HepG2 (cell line): ENCODE measurements around the gene UBAP1. TPM values are rescaled to one million over a fixed set of nuclear protein-coding genes. Genes with fewer than 3 reads are reported as not detected.

Experiments used
- ATAC-seq: fragments of 200-7000 bp; cut with Tn5 transposase; 3 replicates; pipeline ENCODE4 v1.9.1; 2020; ENCODE audit warnings: mild to moderate bottlenecking, moderate library complexity
- BruUV-seq: library from RNA; stranded (reverse); fragments of 400-500 nt; replicated peaks from 2 replicates; lab custom pipeline; 2021; lab: Mats Ljungman, UMichigan
- CTCF ChIA-PET: fragments of 300-600 bp; formaldehyde crosslinking; extraction: SDS; loops from one replicate; lab custom pipeline; 2021; ENCODE audit warnings: low total read pairs, inconsistent platforms, low intra/inter-chr PET ratio; lab: Yijun Ruan, JAX
- POLR2A ChIA-PET: fragments of 350-600 bp; sonication (Branson Sonifier 250); formaldehyde crosslinking; loops from one replicate; lab custom pipeline; 2020; ENCODE audit warnings: antibody characterized with exemption, inconsistent platforms; lab: Yijun Ruan, JAX
- DNase-seq: peaks from one replicate; pipeline ENCODE4 v3.0.0-alpha.2; 2015; ENCODE audit warnings: low spot score
- FAIRE-seq: peaks from 3 replicates; lab custom pipeline; 2011; peaks lifted over from hg19 to GRCh38; lab: Jason Lieb, UNC
- H2AFZ ChIP-seq: one replicate; pipeline ENCODE4 v1.6.1; 2011; ENCODE audit warnings: low read length, inconsistent platforms
- H3K27ac ChIP-seq: fragments of 300-600 bp; 3 replicates; pipeline ENCODE4 v1.8.0; 2011; ENCODE audit warnings: mixed run types, mild to moderate bottlenecking, mixed read lengths, low read length, inconsistent platforms; ENCODE audit not compliant: insufficient read depth; ENCODE audit errors: extremely low read length
- H3K27me3 ChIP-seq, 2 experiments: fragments of 200-600 bp in 1 of 2; 2 replicates in 1 of 2; 3 replicates in 1 of 2; pipeline versions ENCODE4 v1.6.0 to v1.8.0; 2011; ENCODE audit warnings: low read length in 2 of 2, mild to moderate bottlenecking in 2 of 2, moderate library complexity in 2 of 2, inconsistent platforms in 1 of 2; ENCODE audit not compliant: insufficient read depth in 2 of 2, control insufficient read depth in 1 of 2
- H3K36me3 ChIP-seq, 2 experiments: fragments of 200-600 bp in 1 of 2; replicated peaks in 1 of 2; 2 replicates in 1 of 2; 3 replicates in 1 of 2; pipeline versions ENCODE4 v1.5.1 to v1.8.0; 2011; ENCODE audit warnings: low read length in 2 of 2, inconsistent platforms in 1 of 2; ENCODE audit not compliant: insufficient read depth in 2 of 2, control insufficient read depth in 1 of 2
- H3K4me1 ChIP-seq: 2 replicates; pipeline ENCODE4 v1.5.1; 2012; ENCODE audit warnings: low read length, inconsistent platforms; ENCODE audit not compliant: insufficient read depth
- H3K4me2 ChIP-seq: 2 replicates; pipeline ENCODE4 v1.6.0; 2011; ENCODE audit warnings: low read depth, low read length, inconsistent platforms
- H3K4me3 ChIP-seq, 3 experiments: fragments of 200-600 bp in 1 of 3; sonication (generic), shearing (Covaris generic) in 1 of 3; replicated peaks in 1 of 3; 2 replicates each; pipeline ENCODE4 v1.5.1; 2011 to 2016; ENCODE audit warnings: low read length in 3 of 3, inconsistent platforms in 2 of 3, low read depth in 2 of 3, mild to moderate bottlenecking in 2 of 3, control low read depth in 1 of 3, mixed read lengths in 1 of 3; ENCODE audit not compliant: insufficient read depth in 1 of 3
- H3K79me2 ChIP-seq: one replicate; pipeline ENCODE4 v1.6.1; 2011; ENCODE audit warnings: low read length, inconsistent platforms; ENCODE audit not compliant: insufficient read depth
- H3K9ac ChIP-seq: 2 replicates; pipeline ENCODE4 v1.6.0; 2011; ENCODE audit warnings: mild to moderate bottlenecking, low read depth, low read length, inconsistent platforms; ENCODE audit not compliant: insufficient read depth
- H3K9me3 ChIP-seq: 2 replicates; pipeline ENCODE4 v1.5.1; 2012; ENCODE audit warnings: mild to moderate bottlenecking, low read length
- H4K20me1 ChIP-seq: 2 replicates; pipeline ENCODE4 v1.6.0; 2011; ENCODE audit warnings: inconsistent platforms, mild to moderate bottlenecking, low read length, moderate library complexity; ENCODE audit not compliant: insufficient read depth
- CHCHD3 ChIP-seq: sonication (generic); formaldehyde crosslinking; IDR thresholded peaks from 2 replicates; pipeline ENCODE4 v1.8.0; 2022; ENCODE audit warnings: mild to moderate bottlenecking, missing genetic modification reagents, moderate library complexity
- MED8 ChIP-seq: sonication (generic); formaldehyde crosslinking; IDR thresholded peaks from 2 replicates; pipeline ENCODE4 v1.8.1; 2023; ENCODE audit warnings: mild to moderate bottlenecking, missing genetic modification reagents; ENCODE audit not compliant: insufficient replicate concordance
- NFKBIZ ChIP-seq: IDR thresholded peaks from 2 replicates; pipeline ENCODE4 v1.6.1; 2018; ENCODE audit warnings: missing genetic modification reagents, missing compliant biosample characterization
- ZFP82 ChIP-seq: sonication (generic); formaldehyde crosslinking; IDR thresholded peaks from 2 replicates; pipeline ENCODE4 v1.5.1; 2020; ENCODE audit warnings: mild to moderate bottlenecking, missing genetic modification reagents, borderline replicate concordance
- ZNF333 ChIP-seq: sonication (generic); formaldehyde crosslinking; IDR thresholded peaks from 2 replicates; pipeline ENCODE4 v1.4.0; 2020; ENCODE audit warnings: mild to moderate bottlenecking, missing genetic modification reagents, borderline replicate concordance
- ZNF660 ChIP-seq: sonication (generic); formaldehyde crosslinking; IDR thresholded peaks from 2 replicates; pipeline ENCODE4 v1.5.1; 2020; ENCODE audit warnings: mild to moderate bottlenecking, low read depth, missing genetic modification reagents, borderline replicate concordance
- WGBS: methylation state at CpG from one replicate; pipeline ENCODE4 v1.1.6; 2017; ENCODE audit warnings: low lambda C conversion rate; 5-methylcytosine and 5-hydroxymethylcytosine counted together
- in situ Hi-C: cut with HindIII; loops from 2 replicates; pipeline ENCODE4 v1.10.0; 2017; ENCODE audit warnings: low pct_unique_long_range_greater_than_20kb; ENCODE audit not compliant: extremely low pct_ligation_motif_present
- intact Hi-C: fragments of 100-400 bp; cut with micrococcal nuclease; formaldehyde crosslinking; loops from one replicate; pipeline ENCODE4 v1.10.0; 2022; ENCODE audit not compliant: unreplicated experiment
- polyA plus RNA-seq, 8 experiments: library from polyadenylated mRNA; depleted of rRNA in 3 of 8; stranded (reverse) in 7 of 8; unstranded in 1 of 8; fragments of >200 nt; fragmentation: Illumina TruSeq in 4 of 8; extraction: Trizol in 4 of 8; gene quantifications; 2 replicates each; pipeline versions ENCODE4 v1.2.1 to v1.2.3, GENCODE V29; 2011 to 2016; ENCODE audit warnings: low read depth in 4 of 8, missing spikeins in 1 of 8, mixed read lengths in 1 of 8; ENCODE audit not compliant: insufficient read depth in 1 of 8
- total RNA-seq, 5 experiments: library from RNA; depleted of rRNA; stranded (reverse); fragments of >200 nt; fragmentation: Illumina TruSeq; extraction: Trizol; gene quantifications; 2 replicates each; pipeline ENCODE4 v1.2.3, GENCODE V29; 2016; ENCODE audit warnings: low read depth in 1 of 5
- TF ChIP-seq, protein P1 (sequence below): IDR thresholded peaks from 2 replicates; pipeline ENCODE4 v1.6.1; 2016; ENCODE audit warnings: missing biosample characterization, missing genetic modification reagents, low read depth
- TF ChIP-seq, protein P2 (sequence below): sonication (generic); formaldehyde crosslinking; IDR thresholded peaks from 2 replicates; pipeline ENCODE4 v1.4.0; 2020; ENCODE audit warnings: missing genetic modification reagents, borderline replicate concordance
- TF ChIP-seq, protein P3 (sequence below): sonication (generic); formaldehyde crosslinking; IDR thresholded peaks from 2 replicates; pipeline ENCODE4 v1.4.0; 2020; ENCODE audit warnings: missing genetic modification reagents; ENCODE audit errors: not compliant biosample characterization

The UBAP1 gene
- total and polyA plus RNA-seq, 2 of the 13 experiments (the other 11 are each of a cell fraction or from before 2014, with no cell fraction given), result 19.5 to 40.5 TPM

DNA sequence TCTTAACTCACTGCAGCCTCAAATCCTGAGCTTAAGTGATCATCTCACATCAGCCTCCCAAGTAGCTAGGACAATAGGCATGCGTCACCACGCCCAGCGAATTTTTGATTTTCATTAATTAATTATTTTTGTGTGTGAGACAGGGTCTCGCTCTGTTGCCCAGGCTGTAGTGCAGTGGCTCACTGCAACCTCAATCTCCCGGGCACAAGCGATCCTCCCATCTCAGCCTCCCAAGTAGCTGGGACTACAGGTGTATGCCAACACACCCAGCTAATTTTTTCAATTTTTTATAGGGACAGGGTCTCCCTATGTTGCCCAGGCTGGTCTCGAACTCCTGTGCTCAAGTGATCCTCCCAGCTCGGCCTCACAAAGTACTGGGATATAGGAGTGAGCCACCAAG, 41.4 kb downstream of the UBAP1 start:
- FAIRE-seq, result no peak
- H3K36me3 ChIP-seq, result 0 out of 5 replicates have a peak, but pooled peaks cover 0 to 4% of the 10 kb centered on the region in 2 experiments
- H2AFZ ChIP-seq, result no peak overlapping the region
- peaks cover 8% of the 10 kb centered on the region for H3K79me2 ChIP-seq
- in situ Hi-C loops, result no loop called here
- intact Hi-C loops, result no loop called here
- H3K4me1 ChIP-seq, result peaks cover 18% of the 10 kb centered on the region
- DNase-seq, result no peak
- no peak overlapping the region for H3K4me3 ChIP-seq
- WGBS, result 91% methylated on average over 8 of the region's 8 CpGs
- POLR2A ChIA-PET, result no interaction called here
- TF ChIP-seq MED8 (CRISPR knock-in tag) (no peak), ZNF660 (CRISPR knock-in tag) (no peak), ZNF333 (CRISPR knock-in tag) (no peak), NFKBIZ (CRISPR knock-in tag) (no peak), ZFP82 (CRISPR knock-in tag) (no peak), CHCHD3 (CRISPR knock-in tag) (no peak)
- TF ChIP-seq, protein P1, sequence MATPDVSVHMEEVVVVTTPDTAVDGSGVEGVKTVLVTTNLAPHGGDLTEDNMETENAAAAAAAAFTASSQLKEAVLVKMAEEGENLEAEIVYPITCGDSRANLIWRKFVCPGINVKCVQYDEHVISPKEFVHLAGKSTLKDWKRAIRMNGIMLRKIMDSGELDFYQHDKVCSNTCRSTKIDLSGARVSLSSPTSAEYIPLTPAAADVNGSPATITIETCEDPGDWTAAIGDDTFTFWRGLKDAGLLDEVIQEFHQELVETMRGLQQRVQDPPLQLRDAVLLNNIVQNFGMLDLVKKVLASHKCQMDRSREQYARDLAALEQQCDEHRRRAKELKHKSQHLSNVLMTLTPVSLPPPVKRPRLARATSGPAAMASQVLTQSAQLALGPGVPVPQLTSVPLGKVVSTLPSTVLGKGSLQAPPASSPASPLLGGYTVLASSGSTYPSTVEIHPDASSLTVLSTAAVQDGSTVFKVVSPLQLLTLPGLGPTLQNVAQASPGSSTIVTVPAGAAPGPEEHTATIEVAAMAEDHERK (CRISPR knock-in tag), result no peak
- TF ChIP-seq, protein P2, sequence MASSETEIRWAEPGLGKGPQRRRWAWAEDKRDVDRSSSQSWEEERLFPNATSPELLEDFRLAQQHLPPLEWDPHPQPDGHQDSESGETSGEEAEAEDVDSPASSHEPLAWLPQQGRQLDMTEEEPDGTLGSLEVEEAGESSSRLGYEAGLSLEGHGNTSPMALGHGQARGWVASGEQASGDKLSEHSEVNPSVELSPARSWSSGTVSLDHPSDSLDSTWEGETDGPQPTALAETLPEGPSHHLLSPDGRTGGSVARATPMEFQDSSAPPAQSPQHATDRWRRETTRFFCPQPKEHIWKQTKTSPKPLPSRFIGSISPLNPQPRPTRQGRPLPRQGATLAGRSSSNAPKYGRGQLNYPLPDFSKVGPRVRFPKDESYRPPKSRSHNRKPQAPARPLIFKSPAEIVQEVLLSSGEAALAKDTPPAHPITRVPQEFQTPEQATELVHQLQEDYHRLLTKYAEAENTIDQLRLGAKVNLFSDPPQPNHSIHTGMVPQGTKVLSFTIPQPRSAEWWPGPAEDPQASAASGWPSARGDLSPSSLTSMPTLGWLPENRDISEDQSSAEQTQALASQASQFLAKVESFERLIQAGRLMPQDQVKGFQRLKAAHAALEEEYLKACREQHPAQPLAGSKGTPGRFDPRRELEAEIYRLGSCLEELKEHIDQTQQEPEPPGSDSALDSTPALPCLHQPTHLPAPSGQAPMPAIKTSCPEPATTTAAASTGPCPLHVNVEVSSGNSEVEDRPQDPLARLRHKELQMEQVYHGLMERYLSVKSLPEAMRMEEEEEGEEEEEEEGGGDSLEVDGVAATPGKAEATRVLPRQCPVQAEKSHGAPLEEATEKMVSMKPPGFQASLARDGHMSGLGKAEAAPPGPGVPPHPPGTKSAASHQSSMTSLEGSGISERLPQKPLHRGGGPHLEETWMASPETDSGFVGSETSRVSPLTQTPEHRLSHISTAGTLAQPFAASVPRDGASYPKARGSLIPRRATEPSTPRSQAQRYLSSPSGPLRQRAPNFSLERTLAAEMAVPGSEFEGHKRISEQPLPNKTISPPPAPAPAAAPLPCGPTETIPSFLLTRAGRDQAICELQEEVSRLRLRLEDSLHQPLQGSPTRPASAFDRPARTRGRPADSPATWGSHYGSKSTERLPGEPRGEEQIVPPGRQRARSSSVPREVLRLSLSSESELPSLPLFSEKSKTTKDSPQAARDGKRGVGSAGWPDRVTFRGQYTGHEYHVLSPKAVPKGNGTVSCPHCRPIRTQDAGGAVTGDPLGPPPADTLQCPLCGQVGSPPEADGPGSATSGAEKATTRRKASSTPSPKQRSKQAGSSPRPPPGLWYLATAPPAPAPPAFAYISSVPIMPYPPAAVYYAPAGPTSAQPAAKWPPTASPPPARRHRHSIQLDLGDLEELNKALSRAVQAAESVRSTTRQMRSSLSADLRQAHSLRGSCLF (CRISPR knock-in tag), result no peak
- TF ChIP-seq, protein P3, sequence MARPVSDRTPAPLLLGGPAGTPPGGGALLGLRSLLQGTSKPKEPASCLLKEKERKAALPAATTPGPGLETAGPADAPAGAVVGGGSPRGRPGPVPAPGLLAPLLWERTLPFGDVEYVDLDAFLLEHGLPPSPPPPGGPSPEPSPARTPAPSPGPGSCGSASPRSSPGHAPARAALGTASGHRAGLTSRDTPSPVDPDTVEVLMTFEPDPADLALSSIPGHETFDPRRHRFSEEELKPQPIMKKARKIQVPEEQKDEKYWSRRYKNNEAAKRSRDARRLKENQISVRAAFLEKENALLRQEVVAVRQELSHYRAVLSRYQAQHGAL (CRISPR knock-in tag), result no peak
- H3K27ac ChIP-seq, result no peak overlapping the region
- no peak overlapping the region for H3K4me2 ChIP-seq
- no TSS peak for BruUV-seq
- H3K9me3 ChIP-seq, result no peaks in the 10 kb centered on the region
- no peaks in the 10 kb centered on the region for H3K27me3 ChIP-seq
- H3K9ac ChIP-seq, result no peak overlapping the region
- H4K20me1 ChIP-seq, result peaks cover 2% of the 10 kb centered on the region; the same call in 1 of the 2 replicates
- CTCF ChIA-PET, result no interaction called here
- ATAC-seq, result no peak
